Measurements from ENCODE around the gene TMEM179B. TPM values are rescaled to one million over a fixed set of nuclear protein-coding genes. Genes with fewer than 3 reads are reported as not detected.

The TMEM179B gene
- total and polyA plus RNA-seq, 4 donors = 21.1 to 81.4 (median 32.7) TPM

DNA sequence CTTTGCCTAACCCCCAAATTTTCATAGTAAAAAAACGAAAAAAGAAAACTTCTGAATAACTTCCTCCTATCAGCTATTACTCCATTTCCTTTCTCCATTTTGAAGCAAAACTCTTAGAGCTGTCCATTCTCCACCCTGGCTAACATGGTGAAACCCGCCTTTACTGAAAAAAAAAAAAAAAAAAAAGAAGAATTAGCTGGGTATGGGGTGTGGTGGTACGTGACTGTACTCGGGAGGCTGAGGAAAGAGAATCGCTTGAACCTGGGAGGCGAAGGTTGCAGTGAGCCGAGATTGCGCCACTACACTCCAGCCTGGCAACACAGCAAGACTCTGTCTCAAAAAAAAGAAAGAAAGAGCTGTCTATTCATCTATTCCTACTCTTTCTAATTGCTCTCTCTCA, 29.4 kb downstream of the TMEM179B start:
- H3K4me3 ChIP-seq (ENCODE audit: low read depth in 1 of 3, low read length in 3 of 3) = no peak overlapping the region
- no peak for DNase-seq (ENCODE audit: low spot score)
- 82% methylated on average over 8 of the region's 8 CpGs for WGBS
- no peaks in the 10 kb centered on the region for H3K4me1 ChIP-seq (ENCODE audit: control insufficient read depth in 4 of 4, insufficient read depth in 4 of 4, low read length in 3 of 4)
- no peaks in the 10 kb centered on the region for H3K27me3 ChIP-seq (ENCODE audit: control insufficient read depth in 4 of 4, insufficient read depth in 4 of 4, low read length in 3 of 4)
- H3K27ac ChIP-seq (ENCODE audit: low read depth in 1 of 2, low read length in 2 of 2) = no peak overlapping the region
- TF ChIP-seq YY1 (IDR thresholded peaks at IDR 0.05) (no peak), ZBTB33 (IDR thresholded peaks at IDR 0.05) (no peak), SP1 (IDR thresholded peaks at IDR 0.05) (no peak), JUND (IDR thresholded peaks at IDR 0.05) (no peak), HNF4G (IDR thresholded peaks at IDR 0.05) (no peak), HNF4A (conservative IDR thresholded peaks at IDR 0.05) (no peak), RXRA (IDR thresholded peaks at IDR 0.05) (no peak), FOXA2 (IDR thresholded peaks at IDR 0.05) (no peak), EGR1 (IDR thresholded peaks at IDR 0.05; ENCODE audit: low read depth in 2 of 2) (no peak), NR2F2 (IDR thresholded peaks at IDR 0.05) (no peak), TAF1 (conservative IDR thresholded peaks at IDR 0.05) (no peak), GABPA (IDR thresholded peaks at IDR 0.05 in 1 of 2, conservative IDR thresholded peaks at IDR 0.05 in 1 of 2) (no peak), RAD21 (IDR thresholded peaks at IDR 0.05) (no peak), CTCF (IDR thresholded peaks at IDR 0.05; ENCODE audit: low read depth, low read length, missing input control) (no peak)
- TF ChIP-seq, protein P1, sequence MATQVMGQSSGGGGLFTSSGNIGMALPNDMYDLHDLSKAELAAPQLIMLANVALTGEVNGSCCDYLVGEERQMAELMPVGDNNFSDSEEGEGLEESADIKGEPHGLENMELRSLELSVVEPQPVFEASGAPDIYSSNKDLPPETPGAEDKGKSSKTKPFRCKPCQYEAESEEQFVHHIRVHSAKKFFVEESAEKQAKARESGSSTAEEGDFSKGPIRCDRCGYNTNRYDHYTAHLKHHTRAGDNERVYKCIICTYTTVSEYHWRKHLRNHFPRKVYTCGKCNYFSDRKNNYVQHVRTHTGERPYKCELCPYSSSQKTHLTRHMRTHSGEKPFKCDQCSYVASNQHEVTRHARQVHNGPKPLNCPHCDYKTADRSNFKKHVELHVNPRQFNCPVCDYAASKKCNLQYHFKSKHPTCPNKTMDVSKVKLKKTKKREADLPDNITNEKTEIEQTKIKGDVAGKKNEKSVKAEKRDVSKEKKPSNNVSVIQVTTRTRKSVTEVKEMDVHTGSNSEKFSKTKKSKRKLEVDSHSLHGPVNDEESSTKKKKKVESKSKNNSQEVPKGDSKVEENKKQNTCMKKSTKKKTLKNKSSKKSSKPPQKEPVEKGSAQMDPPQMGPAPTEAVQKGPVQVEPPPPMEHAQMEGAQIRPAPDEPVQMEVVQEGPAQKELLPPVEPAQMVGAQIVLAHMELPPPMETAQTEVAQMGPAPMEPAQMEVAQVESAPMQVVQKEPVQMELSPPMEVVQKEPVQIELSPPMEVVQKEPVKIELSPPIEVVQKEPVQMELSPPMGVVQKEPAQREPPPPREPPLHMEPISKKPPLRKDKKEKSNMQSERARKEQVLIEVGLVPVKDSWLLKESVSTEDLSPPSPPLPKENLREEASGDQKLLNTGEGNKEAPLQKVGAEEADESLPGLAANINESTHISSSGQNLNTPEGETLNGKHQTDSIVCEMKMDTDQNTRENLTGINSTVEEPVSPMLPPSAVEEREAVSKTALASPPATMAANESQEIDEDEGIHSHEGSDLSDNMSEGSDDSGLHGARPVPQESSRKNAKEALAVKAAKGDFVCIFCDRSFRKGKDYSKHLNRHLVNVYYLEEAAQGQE (IDR thresholded peaks at IDR 0.05) = no peak
- TF ChIP-seq, protein P2, sequence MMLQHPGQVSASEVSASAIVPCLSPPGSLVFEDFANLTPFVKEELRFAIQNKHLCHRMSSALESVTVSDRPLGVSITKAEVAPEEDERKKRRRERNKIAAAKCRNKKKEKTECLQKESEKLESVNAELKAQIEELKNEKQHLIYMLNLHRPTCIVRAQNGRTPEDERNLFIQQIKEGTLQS (IDR thresholded peaks at IDR 0.05) = no peak
- TF ChIP-seq, protein P3, sequence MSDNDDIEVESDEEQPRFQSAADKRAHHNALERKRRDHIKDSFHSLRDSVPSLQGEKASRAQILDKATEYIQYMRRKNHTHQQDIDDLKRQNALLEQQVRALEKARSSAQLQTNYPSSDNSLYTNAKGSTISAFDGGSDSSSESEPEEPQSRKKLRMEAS (IDR thresholded peaks at IDR 0.05) = no peak
- H3K9ac ChIP-seq (ENCODE audit: low read depth in 1 of 2, low read length in 2 of 2) = no peak overlapping the region
- H3K9me3 ChIP-seq (ENCODE audit: control insufficient read depth in 4 of 4, low read length in 3 of 4) = no peaks in the 10 kb centered on the region
- H3K36me3 ChIP-seq (ENCODE audit: control insufficient read depth in 4 of 4, insufficient read depth in 3 of 4, low read depth in 1 of 4, low read length in 3 of 4) = peaks cover 18 to 41% (median 23%) of the 10 kb centered on the region in 4 donors

All from liver (tissue), 9 donors.